GM19463 (cell line): Measurements from ENCODE around the gene PAPPA2.

Source experiments
- ATAC-seq: cut with Tn5 transposase; IDR thresholded peaks from one replicate; pipeline ENCODE4 v1.9.1; 2021; ENCODE audit warnings: mild to moderate bottlenecking, moderate library complexity; ENCODE audit not compliant: unreplicated experiment

PAPPA2 gene

GRCh38 chr1:176682830-176683535, 220.0 kb downstream of the PAPPA2 start:
- no peak for ATAC-seq

GRCh38 chr1:176691251-176692228, 228.6 kb downstream of the PAPPA2 start:
- peak; percentile 96 for ATAC-seq

GRCh38 chr1:176692431-176692830, 229.5 kb downstream of the PAPPA2 start:
- no peak for ATAC-seq

- ATAC-seq = no peak
These were observed 230.2 kb downstream of the PAPPA2 start for GRCh38 chr1:176692988-176693696.

GRCh38 chr1:176693697-176694329, 230.8 kb downstream of the PAPPA2 start:
- no peak for ATAC-seq

GRCh38 chr1:176694713-176695112, 231.7 kb downstream of the PAPPA2 start:
- no peak for ATAC-seq

GRCh38 chr1:176696109-176696508, 233.1 kb downstream of the PAPPA2 start:
- ATAC-seq = no peak

- no peak for ATAC-seq
These were observed 233.7 kb downstream of the PAPPA2 start for GRCh38 chr1:176696689-176697088.

- no peak for ATAC-seq
These were observed 236.8 kb downstream of the PAPPA2 start for GRCh38 chr1:176699821-176700220.

GRCh38 chr1:176701151-176701866, 238.3 kb downstream of the PAPPA2 start:
- ATAC-seq = no peak

GRCh38 chr1:176702901-176703300, 239.9 kb downstream of the PAPPA2 start:
- ATAC-seq = no peak

GRCh38 chr1:176705585-176705984, 242.6 kb downstream of the PAPPA2 start:
- ATAC-seq = no peak

- no peak for ATAC-seq
These were observed 254.2 kb downstream of the PAPPA2 start for GRCh38 chr1:176717066-176717750.

GRCh38 chr1:176719447-176719846, 256.5 kb downstream of the PAPPA2 start:
- ATAC-seq = no peak

GRCh38 chr1:176720838-176721237, 257.9 kb downstream of the PAPPA2 start:
- no peak for ATAC-seq

GRCh38 chr1:176733661-176734060, 270.7 kb downstream of the PAPPA2 start:
- ATAC-seq = peak; percentile 77

GRCh38 chr1:176735201-176735600, 272.2 kb downstream of the PAPPA2 start:
- no peak for ATAC-seq

- ATAC-seq = no peak
These were observed 273.0 kb downstream of the PAPPA2 start for GRCh38 chr1:176736015-176736414.

- ATAC-seq = no peak
These were observed 278.2 kb downstream of the PAPPA2 start for GRCh38 chr1:176741181-176741580.

GRCh38 chr1:176742322-176742721, 279.3 kb downstream of the PAPPA2 start:
- ATAC-seq = no peak
